ENCODE measurements around the gene TRIM34. TPM values are rescaled to one million over a fixed set of nuclear protein-coding genes. Genes with fewer than 3 reads are reported as not detected.
A peak's percentile ranks its signal among the peaks of the same experiment; 100 is the strongest.

TRIM34 gene
- total and polyA plus RNA-seq, 12 donors: 5.0 to 22.1 (median 11.0) TPM

DNA sequence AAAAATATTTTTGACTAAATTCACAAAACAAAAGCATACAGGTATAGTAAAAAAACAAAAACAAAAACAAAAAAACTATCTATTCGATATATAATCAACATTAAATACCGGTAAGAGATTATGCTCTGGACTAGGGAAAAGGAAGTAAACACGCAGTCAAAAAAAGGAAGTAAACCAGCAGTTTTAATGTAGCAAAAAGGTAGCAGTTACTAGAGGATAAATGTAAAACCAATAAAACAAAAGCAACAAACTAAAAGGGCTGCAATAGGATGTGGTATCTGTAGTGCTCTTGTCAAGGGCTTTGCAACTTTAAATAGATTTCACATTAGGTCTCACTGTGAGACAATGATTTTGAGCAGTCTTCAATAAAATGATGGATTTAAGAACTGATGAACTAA is 67.2 kb downstream of the TRIM34 start:
- Histone ChIP-seq H3K4me3 (peak overlapping the region in 1 of 4 donors; percentile 46), H3K36me3 (replicated peaks in 1 of 2) (peaks cover 0 to 4% of the 10 kb centered on the region in 2 donors), H3K27me3 (no peaks in the 10 kb centered on the region), H3K4me1 (replicated peaks in 1 of 2) (peaks cover 0 to 13% of the 10 kb centered on the region in 2 donors), H3K27ac (no peak overlapping the region), H3K9me3 (replicated peaks in 1 of 3) (no peaks in the 10 kb centered on the region)
- no peak for DNase-seq
- intact Hi-C loops (cut with DNase I): no loop called here
- TF ChIP-seq POLR2A (IDR thresholded peaks at IDR 0.05): no peak
- TF ChIP-seq, protein P1, sequence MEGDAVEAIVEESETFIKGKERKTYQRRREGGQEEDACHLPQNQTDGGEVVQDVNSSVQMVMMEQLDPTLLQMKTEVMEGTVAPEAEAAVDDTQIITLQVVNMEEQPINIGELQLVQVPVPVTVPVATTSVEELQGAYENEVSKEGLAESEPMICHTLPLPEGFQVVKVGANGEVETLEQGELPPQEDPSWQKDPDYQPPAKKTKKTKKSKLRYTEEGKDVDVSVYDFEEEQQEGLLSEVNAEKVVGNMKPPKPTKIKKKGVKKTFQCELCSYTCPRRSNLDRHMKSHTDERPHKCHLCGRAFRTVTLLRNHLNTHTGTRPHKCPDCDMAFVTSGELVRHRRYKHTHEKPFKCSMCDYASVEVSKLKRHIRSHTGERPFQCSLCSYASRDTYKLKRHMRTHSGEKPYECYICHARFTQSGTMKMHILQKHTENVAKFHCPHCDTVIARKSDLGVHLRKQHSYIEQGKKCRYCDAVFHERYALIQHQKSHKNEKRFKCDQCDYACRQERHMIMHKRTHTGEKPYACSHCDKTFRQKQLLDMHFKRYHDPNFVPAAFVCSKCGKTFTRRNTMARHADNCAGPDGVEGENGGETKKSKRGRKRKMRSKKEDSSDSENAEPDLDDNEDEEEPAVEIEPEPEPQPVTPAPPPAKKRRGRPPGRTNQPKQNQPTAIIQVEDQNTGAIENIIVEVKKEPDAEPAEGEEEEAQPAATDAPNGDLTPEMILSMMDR (IDR thresholded peaks at IDR 0.05): no peak
- WGBS, 4 donors: 65 to 77% (median 72%) methylated on average over 3 of the region's 3 CpGs

Other genes starting within 250 kb of the TRIM34 start
- gene OR51M1, start 241.2 kb upstream of the TRIM34 start, total RNA-seq: not detected
- not detected for gene OR51M1, start 241.2 kb upstream of the TRIM34 start, polyA plus RNA-seq
- gene OR51Q1, start 202.9 kb upstream of the TRIM34 start, total RNA-seq: not detected
- not detected for gene OR51Q1, start 202.9 kb upstream of the TRIM34 start, polyA plus RNA-seq
- under 1 TPM in 3 of 9 donors, not detected in 6; 0.34 to 0.94 (median 0.61) TPM for gene OR51I1, start 183.5 kb upstream of the TRIM34 start, total RNA-seq
- gene OR51I1, start 183.5 kb upstream of the TRIM34 start, polyA plus RNA-seq: not detected
- not detected for gene OR51I2, start 175.7 kb upstream of the TRIM34 start, total RNA-seq
- gene OR51I2, start 175.7 kb upstream of the TRIM34 start, polyA plus RNA-seq: not detected
- not detected for gene OR52D1, start 136.3 kb upstream of the TRIM34 start, total RNA-seq
- gene OR52D1, start 136.3 kb upstream of the TRIM34 start, polyA plus RNA-seq: not detected
- gene UBQLN3, start 115.0 kb upstream of the TRIM34 start, total RNA-seq: under 1 TPM in 6 of 9 donors, not detected in 3; 0.25 to 0.67 (median 0.48) TPM
- not detected for gene UBQLN3, start 115.0 kb upstream of the TRIM34 start, polyA plus RNA-seq
- gene UBQLNL, start 108.3 kb upstream of the TRIM34 start, total RNA-seq: 1 to 10 TPM in 3 of 9 donors, under 1 TPM in 5, not detected in 1; 0.29 to 1.4 (median 0.65) TPM
- 1 to 10 TPM in 2 of 3 donors, under 1 TPM in 1; 0.26 to 1.1 (median 1.0) TPM for gene UBQLNL, start 108.3 kb upstream of the TRIM34 start, polyA plus RNA-seq
- 1 to 10 TPM in 2 of 9 donors, under 1 TPM in 2, not detected in 5; 0.22 to 1.6 (median 0.69) TPM for gene OR52H1, start 76.5 kb upstream of the TRIM34 start, total RNA-seq
- not detected for gene OR52H1, start 76.5 kb upstream of the TRIM34 start, polyA plus RNA-seq
- not detected for gene OR52B6, start 44.1 kb upstream of the TRIM34 start, total RNA-seq
- not detected for gene OR52B6, start 44.1 kb upstream of the TRIM34 start, polyA plus RNA-seq
- 10 to 100 TPM in 1 of 9 donors, 1 to 10 TPM in 8; 2.9 to 29.3 (median 5.3) TPM for gene TRIM6, start 28.4 kb upstream of the TRIM34 start, total RNA-seq
- gene TRIM6, start 28.4 kb upstream of the TRIM34 start, polyA plus RNA-seq: 1 to 10 TPM; 2.3 to 6.0 (median 3.6) TPM
- 10 to 100 TPM; 23.1 to 36.4 (median 31.5) TPM for gene TRIM5, start 60.1 kb downstream of the TRIM34 start, total RNA-seq
- 10 to 100 TPM in 2 of 3 donors, 1 to 10 TPM in 1; 8.2 to 33.5 (median 12.6) TPM for gene TRIM5, start 60.1 kb downstream of the TRIM34 start, polyA plus RNA-seq
- 10 to 100 TPM in 8 of 9 donors, 1 to 10 TPM in 1; 5.1 to 71.8 (median 27.2) TPM for gene TRIM22, start 64.8 kb downstream of the TRIM34 start, total RNA-seq
- 10 to 100 TPM; 15.7 to 23.2 (median 18.0) TPM for gene TRIM22, start 64.8 kb downstream of the TRIM34 start, polyA plus RNA-seq
- gene OR56B1, start 111.4 kb downstream of the TRIM34 start, total RNA-seq: not detected
- gene OR56B1, start 111.4 kb downstream of the TRIM34 start, polyA plus RNA-seq: not detected
- not detected for gene OR52N4, start 129.2 kb downstream of the TRIM34 start, total RNA-seq
- under 1 TPM in 2 of 3 donors, not detected in 1; 0.11 to 0.37 TPM for gene OR52N4, start 129.2 kb downstream of the TRIM34 start, polyA plus RNA-seq
- gene OR52N5, start 158.4 kb downstream of the TRIM34 start, total RNA-seq: under 1 TPM in 1 of 9 donors, not detected in 8; 0.11 TPM
- not detected for gene OR52N5, start 158.4 kb downstream of the TRIM34 start, polyA plus RNA-seq
- not detected for gene OR52N1, start 166.3 kb downstream of the TRIM34 start, total RNA-seq
- gene OR52N1, start 166.3 kb downstream of the TRIM34 start, polyA plus RNA-seq: not detected
- not detected for gene OR52N2, start 183.9 kb downstream of the TRIM34 start, total RNA-seq
- not detected for gene OR52N2, start 183.9 kb downstream of the TRIM34 start, polyA plus RNA-seq
- under 1 TPM in 1 of 9 donors, not detected in 8; 0.11 TPM for gene OR52E6, start 216.9 kb downstream of the TRIM34 start, total RNA-seq
- not detected for gene OR52E6, start 216.9 kb downstream of the TRIM34 start, polyA plus RNA-seq
- gene OR52E8, start 232.7 kb downstream of the TRIM34 start, total RNA-seq: not detected
- not detected for gene OR52E8, start 232.7 kb downstream of the TRIM34 start, polyA plus RNA-seq

All from adrenal gland (tissue), 12 donors.